ENCODE data around the gene UBE2E2.

DNA sequence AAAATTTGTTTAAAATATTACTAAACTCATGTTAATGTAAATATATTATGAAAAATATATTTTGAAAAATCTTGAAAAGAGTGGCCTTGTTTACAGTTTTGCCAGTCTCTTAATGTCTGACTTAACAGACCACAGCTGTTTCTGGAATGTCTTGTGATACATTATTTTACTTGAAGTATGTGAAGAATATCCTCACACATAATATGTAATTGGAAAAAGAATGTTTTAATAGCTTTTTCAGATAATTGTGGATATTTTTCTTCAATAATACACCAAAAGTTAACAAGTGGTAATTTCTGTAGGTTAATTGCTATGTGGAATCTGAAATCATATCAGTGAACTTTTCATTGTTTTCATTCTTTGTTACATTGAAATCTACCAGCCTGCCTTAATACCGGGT lies 101.3 kb downstream of the UBE2E2 start:
- TF ChIP-seq POLR2A (IDR thresholded peaks at IDR 0.05) (no peak), POLR2AphosphoS5 (IDR thresholded peaks at IDR 0.05) (no peak), EP300 (IDR thresholded peaks at IDR 0.05) (no peak)
- TF ChIP-seq, protein P1, sequence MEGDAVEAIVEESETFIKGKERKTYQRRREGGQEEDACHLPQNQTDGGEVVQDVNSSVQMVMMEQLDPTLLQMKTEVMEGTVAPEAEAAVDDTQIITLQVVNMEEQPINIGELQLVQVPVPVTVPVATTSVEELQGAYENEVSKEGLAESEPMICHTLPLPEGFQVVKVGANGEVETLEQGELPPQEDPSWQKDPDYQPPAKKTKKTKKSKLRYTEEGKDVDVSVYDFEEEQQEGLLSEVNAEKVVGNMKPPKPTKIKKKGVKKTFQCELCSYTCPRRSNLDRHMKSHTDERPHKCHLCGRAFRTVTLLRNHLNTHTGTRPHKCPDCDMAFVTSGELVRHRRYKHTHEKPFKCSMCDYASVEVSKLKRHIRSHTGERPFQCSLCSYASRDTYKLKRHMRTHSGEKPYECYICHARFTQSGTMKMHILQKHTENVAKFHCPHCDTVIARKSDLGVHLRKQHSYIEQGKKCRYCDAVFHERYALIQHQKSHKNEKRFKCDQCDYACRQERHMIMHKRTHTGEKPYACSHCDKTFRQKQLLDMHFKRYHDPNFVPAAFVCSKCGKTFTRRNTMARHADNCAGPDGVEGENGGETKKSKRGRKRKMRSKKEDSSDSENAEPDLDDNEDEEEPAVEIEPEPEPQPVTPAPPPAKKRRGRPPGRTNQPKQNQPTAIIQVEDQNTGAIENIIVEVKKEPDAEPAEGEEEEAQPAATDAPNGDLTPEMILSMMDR (IDR thresholded peaks at IDR 0.05): no peak

All from stomach (tissue), 4 donors.